HCT116 (cell line): ENCODE data around the gene C11orf91.
"Not testable (repeated sequence)": the region's sequence is repeated elsewhere in the genome, so short reads cannot be mapped to it uniquely, and the experiment has no call there.

Experiments used
- EGR1 ChIP-seq: IDR thresholded peaks from 2 replicates; pipeline ENCODE4 v1.6.1; 2012; ENCODE audit warnings: low read depth
- EZH2 ChIP-seq: fragments of 200-600 bp; sonication (generic); IDR thresholded peaks from 2 replicates; pipeline ENCODE4 v1.6.1; 2017; ENCODE audit warnings: antibody characterized with exemption, mixed run types
- EZH2phosphoT487 ChIP-seq: fragments of 200-600 bp; IDR thresholded peaks from 2 replicates; pipeline ENCODE4 v1.6.1; 2018; ENCODE audit warnings: antibody characterized with exemption, borderline replicate concordance
- POLR2AphosphoS5 ChIP-seq: IDR thresholded peaks from 2 replicates; pipeline ENCODE4 v1.6.1; 2011; ENCODE audit warnings: mild to moderate bottlenecking, low read depth, low read length, moderate library complexity
- RAD21 ChIP-seq: IDR thresholded peaks from 2 replicates; pipeline ENCODE4 v1.6.1; 2012; ENCODE audit warnings: low read depth, mild to moderate bottlenecking
- ZFX ChIP-seq: fragments of 450-650 bp; IDR thresholded peaks from 2 replicates; pipeline ENCODE4 v1.6.1; 2017
- ZNF274 ChIP-seq: fragments of 200-500 bp; sonication (Bioruptor generic); IDR thresholded peaks from 2 replicates; pipeline ENCODE4 v1.6.1; 2014; ENCODE audit warnings: mild to moderate bottlenecking, low read depth, low read length, inconsistent platforms
- TF ChIP-seq, protein P1 (sequence below): IDR thresholded peaks from 2 replicates; pipeline ENCODE4 v1.6.1; 2012; ENCODE audit warnings: low read depth
- TF ChIP-seq, protein P2 (sequence below), 3 experiments: fragments of 200-600 bp in 1 of 3; sonication (generic) in 1 of 3; IDR thresholded peaks in 2 of 3; conservative IDR thresholded peaks in 1 of 3; 2 replicates each; pipeline ENCODE4 v1.5.1; 2012 to 2017; ENCODE audit warnings: low read depth in 2 of 3, low read length in 2 of 3, antibody characterized with exemption in 1 of 3, borderline replicate concordance in 1 of 3, control low read depth in 1 of 3, mild to moderate bottlenecking in 1 of 3, mixed read lengths in 1 of 3, mixed run types in 1 of 3, moderate library complexity in 1 of 3; ENCODE audit not compliant: insufficient read depth in 1 of 3
- TF ChIP-seq, protein P3 (sequence below): IDR thresholded peaks from 2 replicates; pipeline ENCODE4 v1.6.1; 2011; ENCODE audit warnings: mild to moderate bottlenecking, low read length, moderate library complexity; ENCODE audit not compliant: insufficient replicate concordance; ENCODE audit errors: extremely low read depth
- TF ChIP-seq, protein P4 (sequence below): IDR thresholded peaks from 2 replicates; pipeline ENCODE4 v1.6.1; 2012

DNA sequence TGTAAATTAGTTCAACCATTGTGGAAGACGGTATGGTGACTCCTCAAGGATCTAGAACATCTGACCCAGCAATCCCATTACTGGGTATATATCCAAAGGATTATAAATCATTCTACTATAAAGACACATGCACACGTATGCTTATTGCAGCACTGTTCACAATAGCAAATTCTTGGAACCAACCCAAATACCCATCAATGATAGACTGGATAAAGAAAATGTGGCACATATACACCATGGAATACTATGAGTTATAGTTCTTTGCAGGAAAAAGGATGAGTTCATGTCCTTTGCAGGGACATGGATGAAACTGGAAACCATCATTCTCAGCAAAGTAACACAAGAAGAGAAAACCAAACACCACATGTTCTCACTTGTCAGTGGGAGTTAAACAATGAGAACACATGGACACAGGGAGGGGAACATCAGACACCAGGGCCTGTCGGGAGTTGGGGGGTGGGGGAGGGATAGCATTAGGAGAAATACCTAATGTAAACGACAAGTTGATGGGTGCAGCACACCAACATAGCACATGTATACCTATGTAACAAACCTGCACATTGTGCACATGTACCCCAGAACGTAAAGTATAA, 28.5 kb upstream of the C11orf91 start:
- TF ChIP-seq EZH2, ZFX, POLR2AphosphoS5, EGR1, RAD21, ZNF274, EZH2phosphoT487: not testable (repeated sequence)
- TF ChIP-seq, protein P1, sequence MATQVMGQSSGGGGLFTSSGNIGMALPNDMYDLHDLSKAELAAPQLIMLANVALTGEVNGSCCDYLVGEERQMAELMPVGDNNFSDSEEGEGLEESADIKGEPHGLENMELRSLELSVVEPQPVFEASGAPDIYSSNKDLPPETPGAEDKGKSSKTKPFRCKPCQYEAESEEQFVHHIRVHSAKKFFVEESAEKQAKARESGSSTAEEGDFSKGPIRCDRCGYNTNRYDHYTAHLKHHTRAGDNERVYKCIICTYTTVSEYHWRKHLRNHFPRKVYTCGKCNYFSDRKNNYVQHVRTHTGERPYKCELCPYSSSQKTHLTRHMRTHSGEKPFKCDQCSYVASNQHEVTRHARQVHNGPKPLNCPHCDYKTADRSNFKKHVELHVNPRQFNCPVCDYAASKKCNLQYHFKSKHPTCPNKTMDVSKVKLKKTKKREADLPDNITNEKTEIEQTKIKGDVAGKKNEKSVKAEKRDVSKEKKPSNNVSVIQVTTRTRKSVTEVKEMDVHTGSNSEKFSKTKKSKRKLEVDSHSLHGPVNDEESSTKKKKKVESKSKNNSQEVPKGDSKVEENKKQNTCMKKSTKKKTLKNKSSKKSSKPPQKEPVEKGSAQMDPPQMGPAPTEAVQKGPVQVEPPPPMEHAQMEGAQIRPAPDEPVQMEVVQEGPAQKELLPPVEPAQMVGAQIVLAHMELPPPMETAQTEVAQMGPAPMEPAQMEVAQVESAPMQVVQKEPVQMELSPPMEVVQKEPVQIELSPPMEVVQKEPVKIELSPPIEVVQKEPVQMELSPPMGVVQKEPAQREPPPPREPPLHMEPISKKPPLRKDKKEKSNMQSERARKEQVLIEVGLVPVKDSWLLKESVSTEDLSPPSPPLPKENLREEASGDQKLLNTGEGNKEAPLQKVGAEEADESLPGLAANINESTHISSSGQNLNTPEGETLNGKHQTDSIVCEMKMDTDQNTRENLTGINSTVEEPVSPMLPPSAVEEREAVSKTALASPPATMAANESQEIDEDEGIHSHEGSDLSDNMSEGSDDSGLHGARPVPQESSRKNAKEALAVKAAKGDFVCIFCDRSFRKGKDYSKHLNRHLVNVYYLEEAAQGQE = not testable (repeated sequence)
- TF ChIP-seq, protein P2, sequence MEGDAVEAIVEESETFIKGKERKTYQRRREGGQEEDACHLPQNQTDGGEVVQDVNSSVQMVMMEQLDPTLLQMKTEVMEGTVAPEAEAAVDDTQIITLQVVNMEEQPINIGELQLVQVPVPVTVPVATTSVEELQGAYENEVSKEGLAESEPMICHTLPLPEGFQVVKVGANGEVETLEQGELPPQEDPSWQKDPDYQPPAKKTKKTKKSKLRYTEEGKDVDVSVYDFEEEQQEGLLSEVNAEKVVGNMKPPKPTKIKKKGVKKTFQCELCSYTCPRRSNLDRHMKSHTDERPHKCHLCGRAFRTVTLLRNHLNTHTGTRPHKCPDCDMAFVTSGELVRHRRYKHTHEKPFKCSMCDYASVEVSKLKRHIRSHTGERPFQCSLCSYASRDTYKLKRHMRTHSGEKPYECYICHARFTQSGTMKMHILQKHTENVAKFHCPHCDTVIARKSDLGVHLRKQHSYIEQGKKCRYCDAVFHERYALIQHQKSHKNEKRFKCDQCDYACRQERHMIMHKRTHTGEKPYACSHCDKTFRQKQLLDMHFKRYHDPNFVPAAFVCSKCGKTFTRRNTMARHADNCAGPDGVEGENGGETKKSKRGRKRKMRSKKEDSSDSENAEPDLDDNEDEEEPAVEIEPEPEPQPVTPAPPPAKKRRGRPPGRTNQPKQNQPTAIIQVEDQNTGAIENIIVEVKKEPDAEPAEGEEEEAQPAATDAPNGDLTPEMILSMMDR (IDR thresholded peaks at IDR 0.05 in 2 of 3, conservative IDR thresholded peaks at IDR 0.05 in 1 of 3; ENCODE audit: borderline replicate concordance in 1 of 3, insufficient read depth in 1 of 3, low read depth in 2 of 3, low read length in 2 of 3) = not testable (repeated sequence)
- TF ChIP-seq, protein P3, sequence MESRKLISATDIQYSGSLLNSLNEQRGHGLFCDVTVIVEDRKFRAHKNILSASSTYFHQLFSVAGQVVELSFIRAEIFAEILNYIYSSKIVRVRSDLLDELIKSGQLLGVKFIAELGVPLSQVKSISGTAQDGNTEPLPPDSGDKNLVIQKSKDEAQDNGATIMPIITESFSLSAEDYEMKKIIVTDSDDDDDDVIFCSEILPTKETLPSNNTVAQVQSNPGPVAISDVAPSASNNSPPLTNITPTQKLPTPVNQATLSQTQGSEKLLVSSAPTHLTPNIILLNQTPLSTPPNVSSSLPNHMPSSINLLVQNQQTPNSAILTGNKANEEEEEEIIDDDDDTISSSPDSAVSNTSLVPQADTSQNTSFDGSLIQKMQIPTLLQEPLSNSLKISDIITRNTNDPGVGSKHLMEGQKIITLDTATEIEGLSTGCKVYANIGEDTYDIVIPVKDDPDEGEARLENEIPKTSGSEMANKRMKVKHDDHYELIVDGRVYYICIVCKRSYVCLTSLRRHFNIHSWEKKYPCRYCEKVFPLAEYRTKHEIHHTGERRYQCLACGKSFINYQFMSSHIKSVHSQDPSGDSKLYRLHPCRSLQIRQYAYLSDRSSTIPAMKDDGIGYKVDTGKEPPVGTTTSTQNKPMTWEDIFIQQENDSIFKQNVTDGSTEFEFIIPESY = not testable (repeated sequence)
- TF ChIP-seq, protein P4, sequence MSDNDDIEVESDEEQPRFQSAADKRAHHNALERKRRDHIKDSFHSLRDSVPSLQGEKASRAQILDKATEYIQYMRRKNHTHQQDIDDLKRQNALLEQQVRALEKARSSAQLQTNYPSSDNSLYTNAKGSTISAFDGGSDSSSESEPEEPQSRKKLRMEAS = not testable (repeated sequence)
